ENCODE data around the gene COX5A. TPM values are rescaled to one million over a fixed set of nuclear protein-coding genes. Genes with fewer than 3 reads are reported as not detected.

COX5A gene
- total RNA-seq, 4 donors from 2014 or later = 58.6 to 86.2 (median 75.5) TPM

GRCh38 chr15:74906067-74906449 lies 31.8 kb downstream of the COX5A start:
- Histone ChIP-seq H3K36me3 (peaks cover 12 to 45% (median 36%) of the 10 kb centered on the region in 4 donors), H3K4me3 (peak overlapping the region; percentile 84 to 99 (median 93)), H3K9me3 (no peaks in the 10 kb centered on the region), H3K27ac (replicated peaks in 1 of 4) (peak overlapping the region; percentile 95 to 98 (median 95)), H3K4me1 (peaks cover 25 to 45% (median 39%) of the 10 kb centered on the region in 4 donors), H3K27me3 (no peaks in the 10 kb centered on the region)
- 3% methylated on average over 7 of the region's 20 CpGs for WGBS
- intact Hi-C loops (cut with DNase I) = no loop called here
- TF ChIP-seq POLR2A (IDR thresholded peaks at IDR 0.05; ENCODE audit: low read depth) = no peak
- TF ChIP-seq POLR2AphosphoS5 (IDR thresholded peaks at IDR 0.05) = peak in 1 of 2 donors; percentile 3
- no peak for DNase-seq (ENCODE audit: extremely low spot score)

GRCh38 chr15:74904190-74904805 lies 33.6 kb downstream of the COX5A start:
- 94% methylated on average over 4 of the region's 7 CpGs for WGBS
- H3K4me3 ChIP-seq = peak overlapping the region in 1 of 4 donors; percentile 84
- H3K27ac ChIP-seq (replicated peaks in 1 of 4) = no peak overlapping the region
- peaks cover 0 to 4% (median 0%) of the 10 kb centered on the region in 4 donors for H3K9me3 ChIP-seq
- TF ChIP-seq EP300 (IDR thresholded peaks at IDR 0.05) = no peak
- TF ChIP-seq POLR2AphosphoS5 (IDR thresholded peaks at IDR 0.05) = no peak
- TF ChIP-seq CTCF (IDR thresholded peaks at IDR 0.05) = no peak
- TF ChIP-seq POLR2A (IDR thresholded peaks at IDR 0.05; ENCODE audit: low read depth) = no peak
- no peaks in the 10 kb centered on the region for H3K27me3 ChIP-seq
- peaks cover 12 to 56% (median 51%) of the 10 kb centered on the region in 4 donors for H3K36me3 ChIP-seq
- intact Hi-C loops (cut with DNase I) = loop anchor here (5.0 kb wide), 2 partner anchors 33 to 42 kb away; partner anchors contain the start of gene COX5A
- H3K4me1 ChIP-seq = peaks cover 25 to 47% (median 41%) of the 10 kb centered on the region in 4 donors
- no peak for DNase-seq (ENCODE audit: extremely low spot score)

GRCh38 chr15:74903676-74904075 lies 34.2 kb downstream of the COX5A start:
- WGBS = 92% methylated on average over 1 of the region's 1 CpG
- intact Hi-C loops (cut with DNase I) = loop anchor here (5.0 kb wide), 2 partner anchors 34 to 41 kb away; partner anchors contain the start of gene COX5A
- Histone ChIP-seq H3K27me3 (no peaks in the 10 kb centered on the region), H3K4me3 (no peak overlapping the region), H3K36me3 (peaks cover 12 to 63% (median 57%) of the 10 kb centered on the region in 4 donors), H3K4me1 (peaks cover 25 to 47% (median 41%) of the 10 kb centered on the region in 4 donors), H3K27ac (replicated peaks in 1 of 4) (no peak overlapping the region), H3K9me3 (peaks cover 0 to 4% (median 0%) of the 10 kb centered on the region in 4 donors)
- DNase-seq (ENCODE audit: extremely low spot score) = no peak
- no peak for TF ChIP-seq CTCF (IDR thresholded peaks at IDR 0.05)
- no peak for TF ChIP-seq POLR2A (IDR thresholded peaks at IDR 0.05; ENCODE audit: low read depth)
- no peak for TF ChIP-seq EP300 (IDR thresholded peaks at IDR 0.05)
- TF ChIP-seq POLR2AphosphoS5 (IDR thresholded peaks at IDR 0.05) = no peak

GRCh38 chr15:74902295-74903075 lies 35.4 kb downstream of the COX5A start:
- peaks cover 0 to 4% (median 0%) of the 10 kb centered on the region in 4 donors for H3K9me3 ChIP-seq
- no peaks in the 10 kb centered on the region for H3K27me3 ChIP-seq
- H3K4me1 ChIP-seq = peaks cover 24 to 44% (median 37%) of the 10 kb centered on the region in 4 donors
- H3K4me3 ChIP-seq = no peak overlapping the region
- WGBS = 96% methylated on average over 4 of the region's 4 CpGs
- no peak overlapping the region for H3K27ac ChIP-seq (replicated peaks in 1 of 4)
- H3K36me3 ChIP-seq = peaks cover 12 to 75% (median 61%) of the 10 kb centered on the region in 4 donors
- no peak for TF ChIP-seq POLR2AphosphoS5 (IDR thresholded peaks at IDR 0.05)
- no peak for TF ChIP-seq POLR2A (IDR thresholded peaks at IDR 0.05; ENCODE audit: low read depth)
- no peak for TF ChIP-seq CTCF (IDR thresholded peaks at IDR 0.05)
- no peak for TF ChIP-seq EP300 (IDR thresholded peaks at IDR 0.05)
- intact Hi-C loops (cut with DNase I) = loop anchor here (5.0 kb wide), 2 partner anchors 35 to 40 kb away; partner anchors contain the start of gene COX5A
- no peak for DNase-seq (ENCODE audit: extremely low spot score)

All from esophagus muscularis mucosa (tissue), 4 donors.